ENCODE measurements around the gene NFIB.

NFIB gene

DNA sequence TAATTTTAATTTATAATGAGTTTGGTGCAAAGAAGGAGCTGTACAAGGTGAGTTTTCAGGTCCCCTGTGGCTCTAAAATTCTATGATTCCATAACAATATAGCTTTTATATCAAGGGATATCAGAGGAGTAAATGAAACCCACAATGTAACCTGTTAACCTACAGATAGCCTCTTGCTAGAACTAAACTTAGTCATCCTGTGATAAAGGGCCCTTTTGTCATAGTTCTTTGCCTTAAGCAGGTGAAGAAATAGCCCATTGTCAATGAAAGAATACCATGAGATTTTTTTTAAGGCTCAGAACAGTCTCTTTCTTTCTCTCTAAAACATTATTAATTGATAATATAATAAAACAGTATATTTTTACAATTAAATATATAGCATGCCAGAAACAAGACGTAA lies 127.8 kb downstream of the NFIB start:
- no peak overlapping the region for H3K4me3 ChIP-seq (ENCODE audit: low read depth, low read length)
- H3K9me3 ChIP-seq (ENCODE audit: severe bottlenecking) = no peaks in the 10 kb centered on the region
- no peak overlapping the region for H3K27ac ChIP-seq
- H3K27me3 ChIP-seq (ENCODE audit: insufficient read depth, low read depth, severe bottlenecking) = no peaks in the 10 kb centered on the region
- H3K36me3 ChIP-seq = no peaks in the 10 kb centered on the region
- no peak for TF ChIP-seq CTCF (IDR thresholded peaks at IDR 0.05; ENCODE audit: low read depth, low read length)
- no peak for DNase-seq

DNA sequence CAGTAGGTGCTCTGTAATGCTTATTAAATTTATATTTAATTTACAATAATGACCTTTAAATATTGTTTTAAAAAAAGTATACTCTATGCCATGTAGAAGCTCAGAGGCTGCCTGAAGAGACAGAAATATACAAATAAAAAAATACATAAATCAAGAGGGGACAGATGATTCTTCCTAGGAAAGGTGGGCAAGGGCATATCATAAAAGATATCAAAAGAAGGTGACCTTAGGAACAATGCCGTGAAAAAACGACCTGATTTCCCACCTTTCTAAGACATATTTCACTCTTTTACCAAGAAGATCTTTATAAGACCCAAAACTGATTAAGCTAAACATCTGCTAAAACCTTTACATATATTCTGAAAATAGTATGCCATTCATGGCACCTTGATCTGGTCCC lies 128.9 kb downstream of the NFIB start:
- TF ChIP-seq CTCF (IDR thresholded peaks at IDR 0.05; ENCODE audit: low read depth, low read length) = no peak
- Histone ChIP-seq H3K36me3 (no peaks in the 10 kb centered on the region), H3K9me3 (ENCODE audit: severe bottlenecking) (no peaks in the 10 kb centered on the region), H3K27ac (no peak overlapping the region), H3K27me3 (ENCODE audit: insufficient read depth, low read depth, severe bottlenecking) (no peaks in the 10 kb centered on the region), H3K4me3 (ENCODE audit: low read depth, low read length) (no peak overlapping the region)
- no peak for DNase-seq

GRCh38 chr9:14183001-14183400 lies 130.9 kb downstream of the NFIB start:
- H3K36me3 ChIP-seq = no peaks in the 10 kb centered on the region
- no peak for DNase-seq
- TF ChIP-seq CTCF (IDR thresholded peaks at IDR 0.05; ENCODE audit: low read depth, low read length) = no peak
- no peaks in the 10 kb centered on the region for H3K9me3 ChIP-seq (ENCODE audit: severe bottlenecking)
- H3K4me3 ChIP-seq (ENCODE audit: low read depth, low read length) = no peak overlapping the region
- no peaks in the 10 kb centered on the region for H3K27me3 ChIP-seq (ENCODE audit: insufficient read depth, low read depth, severe bottlenecking)
- H3K27ac ChIP-seq = no peak overlapping the region

DNA sequence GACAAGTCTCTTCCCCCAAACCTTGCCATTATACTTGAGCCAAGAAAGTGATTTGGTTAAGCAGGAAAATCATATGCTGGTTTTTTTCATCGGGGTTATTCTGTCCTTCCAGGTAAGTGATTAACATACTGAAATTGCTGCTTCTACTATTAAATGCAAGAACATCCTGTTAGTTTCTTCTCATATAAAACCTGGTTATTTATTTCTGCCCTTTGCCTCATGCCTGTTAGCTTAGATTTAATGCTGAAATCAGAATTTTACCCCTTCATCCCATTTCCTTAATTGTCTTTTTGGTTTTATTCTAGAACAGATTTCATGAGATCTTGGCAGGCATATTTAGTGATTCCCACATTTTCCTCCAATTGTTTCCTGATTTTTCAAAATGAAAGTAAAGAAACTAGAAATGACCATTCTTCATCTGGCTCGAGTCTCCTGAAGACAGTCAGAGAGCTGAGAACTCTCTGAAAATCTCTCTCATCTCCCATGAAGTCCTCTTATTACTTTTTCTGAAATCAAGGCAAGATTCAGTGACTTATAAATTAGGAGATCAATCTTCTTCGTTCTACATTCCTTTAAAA lies 132.9 kb downstream of the NFIB start:
- no peak for DNase-seq
- Histone ChIP-seq H3K4me3 (ENCODE audit: low read depth, low read length) (no peak overlapping the region), H3K27me3 (ENCODE audit: insufficient read depth, low read depth, severe bottlenecking) (no peaks in the 10 kb centered on the region), H3K36me3 (no peaks in the 10 kb centered on the region), H3K27ac (no peak overlapping the region), H3K9me3 (ENCODE audit: severe bottlenecking) (no peaks in the 10 kb centered on the region)
- no peak for TF ChIP-seq CTCF (IDR thresholded peaks at IDR 0.05; ENCODE audit: low read depth, low read length)

GRCh38 chr9:14180093-14180959 lies 133.6 kb downstream of the NFIB start:
- no peak for TF ChIP-seq CTCF (IDR thresholded peaks at IDR 0.05; ENCODE audit: low read depth, low read length)
- Histone ChIP-seq H3K9me3 (ENCODE audit: severe bottlenecking) (no peaks in the 10 kb centered on the region), H3K4me3 (ENCODE audit: low read depth, low read length) (no peak overlapping the region), H3K27ac (no peak overlapping the region), H3K36me3 (no peaks in the 10 kb centered on the region), H3K27me3 (ENCODE audit: insufficient read depth, low read depth, severe bottlenecking) (no peaks in the 10 kb centered on the region)
- no peak for DNase-seq

Measured in WERI-Rb-1 (cell line).